ENCODE results near the gene VAV1. TPM values are rescaled to one million over a fixed set of nuclear protein-coding genes. Genes with fewer than 3 reads are reported as not detected.

The VAV1 gene
- total RNA-seq, 1 donor from 2014 or later, result not detected

GRCh38 chr19:6835501-6835900 is 63.0 kb downstream of the VAV1 start:
- Mint-ChIP-seq H3K4me3 (no peak overlapping the region), H3K27me3 (ENCODE audit: low read depth) (peaks cover 38% of the 10 kb centered on the region), H3K9me3 (no peaks in the 10 kb centered on the region), H3K27ac (ENCODE audit: unreplicated experiment) (no peak overlapping the region), H3K4me1 (no peaks in the 10 kb centered on the region), H3K36me3 (ENCODE audit: low read depth) (no peaks in the 10 kb centered on the region)
- DNase-seq (ENCODE audit: low read depth, low spot score), result no peak
- no peak for TF ChIP-seq CTCF (conservative IDR thresholded peaks at IDR 0.05)

GRCh38 chr19:6837525-6837924 is 65.0 kb downstream of the VAV1 start:
- Mint-ChIP-seq H3K27ac (ENCODE audit: unreplicated experiment) (no peak overlapping the region), H3K27me3 (ENCODE audit: low read depth) (peaks cover 30% of the 10 kb centered on the region), H3K4me1 (no peaks in the 10 kb centered on the region), H3K4me3 (no peak overlapping the region), H3K36me3 (ENCODE audit: low read depth) (no peaks in the 10 kb centered on the region), H3K9me3 (no peaks in the 10 kb centered on the region)
- TF ChIP-seq CTCF (conservative IDR thresholded peaks at IDR 0.05), result no peak
- DNase-seq (ENCODE audit: low read depth, low spot score), result no peak

- Mint-ChIP-seq H3K36me3 (ENCODE audit: low read depth) (no peaks in the 10 kb centered on the region), H3K4me1 (no peaks in the 10 kb centered on the region), H3K27ac (ENCODE audit: unreplicated experiment) (no peak overlapping the region), H3K4me3 (no peak overlapping the region), H3K27me3 (ENCODE audit: low read depth) (peaks cover 26% of the 10 kb centered on the region), H3K9me3 (no peaks in the 10 kb centered on the region)
- no peak for DNase-seq (ENCODE audit: low read depth, low spot score)
- TF ChIP-seq CTCF (conservative IDR thresholded peaks at IDR 0.05), result no peak
Observed at GRCh38 chr19:6838062-6838655, 65.7 kb downstream of the VAV1 start.

GRCh38 chr19:6842871-6843607 is 70.5 kb downstream of the VAV1 start:
- Mint-ChIP-seq H3K36me3 (ENCODE audit: low read depth) (no peaks in the 10 kb centered on the region), H3K9me3 (no peaks in the 10 kb centered on the region), H3K4me1 (no peaks in the 10 kb centered on the region), H3K4me3 (no peak overlapping the region), H3K27me3 (ENCODE audit: low read depth) (peaks cover 14% of the 10 kb centered on the region), H3K27ac (ENCODE audit: unreplicated experiment) (no peak overlapping the region)
- DNase-seq (ENCODE audit: low read depth, low spot score), result no peak
- TF ChIP-seq CTCF (conservative IDR thresholded peaks at IDR 0.05), result no peak

- H3K27ac Mint-ChIP-seq (ENCODE audit: unreplicated experiment), result no peak overlapping the region
- peaks cover 9% of the 10 kb centered on the region for H3K27me3 Mint-ChIP-seq (ENCODE audit: low read depth)
- no peak for DNase-seq (ENCODE audit: low read depth, low spot score)
- H3K4me3 Mint-ChIP-seq, result no peak overlapping the region
- H3K9me3 Mint-ChIP-seq, result no peaks in the 10 kb centered on the region
- no peaks in the 10 kb centered on the region for H3K36me3 Mint-ChIP-seq (ENCODE audit: low read depth)
- H3K4me1 Mint-ChIP-seq, result no peaks in the 10 kb centered on the region
- no peak for TF ChIP-seq CTCF (conservative IDR thresholded peaks at IDR 0.05)
Observed at GRCh38 chr19:6847828-6848200, 75.3 kb downstream of the VAV1 start.
